GM12873 (cell line): Measurements from ENCODE around the gene MBTPS1.

Experiments used
- TF ChIP-seq, protein P1 (sequence below): IDR thresholded peaks from 2 replicates; pipeline ENCODE4 v1.5.1; 2012; ENCODE audit warnings: low read depth, mild to moderate bottlenecking, moderate library complexity, low read length, control low read depth; ENCODE audit not compliant: insufficient read depth; ENCODE audit errors: missing control alignments

The MBTPS1 gene

GRCh38 chr16:84007520-84007919, 109.2 kb downstream of the MBTPS1 start:
- TF ChIP-seq, protein P1, sequence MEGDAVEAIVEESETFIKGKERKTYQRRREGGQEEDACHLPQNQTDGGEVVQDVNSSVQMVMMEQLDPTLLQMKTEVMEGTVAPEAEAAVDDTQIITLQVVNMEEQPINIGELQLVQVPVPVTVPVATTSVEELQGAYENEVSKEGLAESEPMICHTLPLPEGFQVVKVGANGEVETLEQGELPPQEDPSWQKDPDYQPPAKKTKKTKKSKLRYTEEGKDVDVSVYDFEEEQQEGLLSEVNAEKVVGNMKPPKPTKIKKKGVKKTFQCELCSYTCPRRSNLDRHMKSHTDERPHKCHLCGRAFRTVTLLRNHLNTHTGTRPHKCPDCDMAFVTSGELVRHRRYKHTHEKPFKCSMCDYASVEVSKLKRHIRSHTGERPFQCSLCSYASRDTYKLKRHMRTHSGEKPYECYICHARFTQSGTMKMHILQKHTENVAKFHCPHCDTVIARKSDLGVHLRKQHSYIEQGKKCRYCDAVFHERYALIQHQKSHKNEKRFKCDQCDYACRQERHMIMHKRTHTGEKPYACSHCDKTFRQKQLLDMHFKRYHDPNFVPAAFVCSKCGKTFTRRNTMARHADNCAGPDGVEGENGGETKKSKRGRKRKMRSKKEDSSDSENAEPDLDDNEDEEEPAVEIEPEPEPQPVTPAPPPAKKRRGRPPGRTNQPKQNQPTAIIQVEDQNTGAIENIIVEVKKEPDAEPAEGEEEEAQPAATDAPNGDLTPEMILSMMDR, result no peak

GRCh38 chr16:84005391-84005790, 111.4 kb downstream of the MBTPS1 start:
- TF ChIP-seq, protein P1, result no peak

DNA sequence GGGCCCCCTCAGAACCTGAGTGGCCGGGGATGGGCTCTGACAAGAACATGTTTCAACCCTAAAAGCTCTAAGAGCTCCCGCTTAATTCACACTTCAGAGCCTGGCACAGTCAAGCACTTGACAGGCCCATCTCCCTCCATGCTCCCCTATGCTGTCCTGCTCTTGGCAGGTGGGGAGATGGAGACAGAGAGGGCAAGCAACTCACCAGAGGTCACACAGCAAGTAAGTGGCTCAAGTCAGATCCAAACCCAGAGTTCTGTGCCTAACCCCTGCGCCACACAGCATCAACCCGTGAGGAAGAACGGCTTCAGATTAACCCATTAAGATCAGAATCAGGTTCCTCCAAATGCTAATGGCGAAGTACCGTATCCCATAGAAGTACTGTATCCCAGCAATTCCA, 112.3 kb downstream of the MBTPS1 start:
- TF ChIP-seq, protein P1, result no peak
